SIG-M5 treated with dmso at 0.1 percent for 504 hours (cell line): ENCODE measurements around the gene PPP1R12C.

Experiments used
- DNase-seq: peaks from one replicate; lab custom pipeline; 2025; ENCODE audit not compliant: unreplicated experiment; lab: John Stamatoyannopoulos, UW

PPP1R12C gene

DNA sequence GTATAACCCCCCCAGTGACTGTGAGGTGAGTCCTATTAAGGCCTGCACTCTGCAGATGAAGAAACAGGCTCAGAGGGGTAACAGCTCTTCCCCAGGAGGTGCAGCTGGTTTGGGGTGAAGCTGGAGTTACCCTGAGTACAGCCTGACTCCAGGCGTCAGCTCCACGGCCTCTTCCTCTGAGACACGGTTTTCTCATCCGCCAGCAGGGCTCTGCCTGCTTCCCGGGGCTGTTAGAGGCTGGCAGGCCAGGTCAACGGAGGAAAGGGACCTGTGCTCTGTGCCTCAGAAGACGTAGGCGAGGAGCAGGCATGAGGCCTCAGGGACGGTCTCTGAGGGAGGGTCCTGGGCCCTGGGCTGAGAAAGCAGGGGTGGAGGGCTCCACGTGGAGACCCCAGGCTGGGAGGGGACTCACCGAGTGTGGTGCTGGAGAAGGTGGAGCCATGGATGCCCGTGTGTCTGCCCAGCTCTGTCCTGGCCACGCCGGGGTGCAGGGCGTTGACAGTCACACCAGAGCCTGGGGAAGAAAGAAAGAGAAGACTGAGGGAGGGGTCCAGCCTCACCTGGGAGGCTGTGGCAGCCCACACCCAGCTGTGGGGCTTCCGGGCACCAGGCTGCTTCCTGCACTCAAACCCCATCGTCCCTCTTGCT is 70.3 kb downstream of the PPP1R12C start:
- no peak for DNase-seq

DNA sequence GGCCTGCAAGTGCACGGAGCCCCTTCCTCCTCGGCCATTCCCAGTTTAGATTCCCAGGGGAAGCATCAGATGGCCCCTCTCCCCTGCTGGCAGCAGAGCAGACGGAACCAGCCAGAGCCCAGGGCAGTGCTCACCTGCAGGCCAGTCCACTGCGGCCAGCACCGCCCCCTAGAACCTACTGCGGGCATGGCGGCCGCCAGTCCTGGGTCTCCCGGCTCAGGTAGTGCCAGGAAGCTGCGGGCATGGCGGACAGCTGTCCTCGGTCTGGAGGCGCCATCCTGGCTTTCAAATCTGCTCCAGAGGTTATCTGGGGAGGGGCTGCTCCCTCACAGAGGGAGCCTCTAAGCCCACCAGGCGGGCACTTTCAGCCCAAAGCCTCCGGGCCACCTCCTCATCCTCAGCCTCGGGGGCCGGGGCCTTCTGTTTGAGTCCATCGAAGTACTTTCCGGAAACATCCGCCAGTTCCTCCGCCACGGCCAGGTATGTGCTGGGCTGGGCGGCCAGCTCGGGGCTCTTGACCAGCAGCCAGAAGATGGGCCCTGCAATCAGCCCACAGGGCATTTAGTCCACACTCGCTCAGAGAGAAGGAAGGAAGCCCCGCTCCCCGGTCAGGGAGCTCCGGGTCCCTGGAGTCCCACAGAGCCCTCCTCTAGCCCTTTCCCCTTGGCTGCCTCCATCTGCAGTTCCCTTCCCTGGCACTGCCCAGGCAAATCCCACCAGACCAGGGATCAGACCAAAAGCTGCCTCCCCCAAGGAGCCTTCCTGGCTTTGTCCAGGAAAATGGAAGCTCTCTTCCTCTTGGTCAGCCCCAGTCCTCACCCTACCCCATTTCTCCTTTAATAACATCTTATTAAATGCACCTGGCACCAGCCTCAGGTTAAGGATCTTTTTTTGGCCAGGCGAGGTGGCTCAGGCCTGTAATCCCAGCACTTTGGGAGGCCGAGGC is 72.4 kb downstream of the PPP1R12C start:
- DNase-seq: no peak

DNA sequence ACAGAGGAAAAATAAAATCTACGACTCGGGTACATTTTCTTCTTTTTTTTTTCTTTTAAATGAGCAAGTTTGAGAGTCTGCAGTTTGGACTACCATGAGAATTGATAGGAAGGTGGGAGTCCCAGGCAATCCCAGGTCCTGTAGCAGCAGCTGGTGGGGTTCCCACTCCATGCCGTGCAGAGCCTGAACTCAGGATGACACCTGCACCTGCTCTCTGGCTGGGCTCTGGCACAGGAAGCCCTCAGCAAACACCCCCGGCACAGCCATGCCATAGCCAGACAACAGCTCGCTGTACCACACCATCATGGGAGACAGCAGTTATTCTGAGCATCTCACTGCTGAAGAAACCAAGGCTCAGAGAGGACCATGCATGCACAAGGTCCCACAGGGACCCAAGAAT is 73.2 kb downstream of the PPP1R12C start:
- DNase-seq: no peak

DNA sequence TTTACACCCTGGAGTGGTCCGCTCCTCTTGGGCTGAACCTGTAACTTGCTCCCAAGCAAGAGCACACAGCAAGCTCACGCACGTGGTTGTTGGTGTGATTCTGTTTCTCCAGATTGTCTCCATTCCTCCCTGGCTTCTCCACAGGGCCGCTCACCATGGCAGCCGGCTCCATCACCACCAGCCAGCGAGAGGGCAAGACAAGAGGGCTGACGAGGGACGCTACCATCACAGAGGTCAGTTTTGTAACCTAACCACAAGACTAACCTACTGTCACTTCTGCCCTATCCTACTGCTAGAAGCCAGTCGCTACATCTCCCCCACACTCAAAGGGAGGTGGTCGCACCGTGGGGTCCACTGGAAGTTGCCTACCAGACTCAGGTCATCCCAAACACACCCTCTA is 74.7 kb downstream of the PPP1R12C start:
- no peak for DNase-seq

DNA sequence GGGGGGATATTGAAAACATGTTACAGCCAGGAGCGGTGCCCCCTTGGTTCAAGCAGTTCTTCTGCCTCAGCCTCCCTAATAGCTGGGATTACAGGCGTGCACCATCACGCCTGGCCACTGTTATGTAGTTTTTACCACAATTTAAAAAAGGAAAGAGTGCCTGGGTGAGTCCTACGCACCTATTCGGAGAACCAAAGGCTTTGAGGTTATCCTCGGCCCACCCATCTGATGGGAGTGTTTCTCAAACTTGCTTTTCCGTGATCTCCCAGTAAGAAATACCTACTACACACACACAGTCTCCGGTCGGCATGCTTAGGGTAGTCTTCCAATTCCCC is 75.1 kb downstream of the PPP1R12C start:
- DNase-seq: no peak

DNA sequence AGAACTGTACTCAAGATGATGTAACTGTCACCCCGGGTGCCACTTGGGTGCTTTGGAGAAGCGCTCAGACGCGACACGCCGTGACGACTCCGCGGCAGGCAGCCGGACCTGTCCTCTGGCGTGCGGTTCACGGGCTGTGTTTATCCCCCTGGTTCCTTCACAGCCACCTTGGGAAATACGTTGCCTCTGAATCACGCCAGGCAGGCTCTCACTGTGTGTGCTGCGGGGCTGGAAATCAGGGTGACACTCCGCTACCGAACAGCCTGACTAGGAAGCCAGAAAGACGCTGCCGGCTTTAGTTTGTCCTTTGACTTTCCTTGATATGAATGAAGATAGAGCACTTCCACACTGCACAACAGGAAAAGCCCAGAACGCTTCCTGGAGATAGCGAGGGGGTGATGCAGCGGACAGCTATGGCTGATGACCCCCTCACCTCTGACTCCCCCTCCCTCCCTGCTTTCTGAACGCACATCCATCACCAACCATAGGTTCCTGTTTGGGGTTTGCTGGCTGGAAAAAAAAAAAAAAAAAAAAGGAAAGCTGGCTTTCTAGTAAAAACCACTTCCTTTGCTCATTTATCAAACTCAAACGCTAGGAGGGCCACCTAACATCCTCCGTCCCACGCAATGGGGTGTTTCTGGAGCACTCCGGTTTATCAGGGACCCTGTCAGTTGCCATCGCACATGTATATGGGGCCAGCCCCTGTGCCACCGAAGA is 75.7 kb downstream of the PPP1R12C start:
- no peak for DNase-seq

DNA sequence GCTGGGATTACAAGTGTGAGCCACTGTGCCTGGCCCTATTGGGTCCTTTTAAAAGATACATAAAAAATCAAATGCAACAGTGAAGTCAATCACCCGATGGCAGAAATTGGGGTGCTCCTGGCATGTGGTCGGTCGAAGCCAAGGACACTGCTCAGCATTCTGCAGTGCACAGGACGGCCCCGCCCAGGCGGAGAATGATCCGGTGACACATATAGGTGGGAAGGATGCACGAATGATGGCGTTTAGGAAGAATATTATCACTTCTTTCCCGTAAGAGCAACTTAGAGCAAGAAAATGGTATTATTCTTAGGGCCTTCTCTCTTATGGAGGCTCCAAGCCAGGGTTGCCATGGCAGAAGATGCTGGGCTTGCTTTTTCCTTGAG is 76.2 kb downstream of the PPP1R12C start:
- no peak for DNase-seq
